Kidney (tissue), 14 donors: ENCODE data around the gene SLC17A9. TPM values are rescaled to one million over a fixed set of nuclear protein-coding genes. Genes with fewer than 3 reads are reported as not detected.
"Not testable (repeated sequence)": the region's sequence is repeated elsewhere in the genome, so short reads cannot be mapped to it uniquely, and the experiment has no call there.

Experiments used
- DNase-seq, 5 donors: peaks; one replicate each; pipeline ENCODE4 v3.0.0-alpha.2; 2013 to 2020
- FAIRE-seq: peaks from 2 replicates; lab custom pipeline; 2012; peaks lifted over from hg19 to GRCh38; lab: Jason Lieb, UNC
- H3K27ac ChIP-seq, 2 donors: one replicate each; pipeline ENCODE4 v1.7.0; 2013; ENCODE audit warnings: low read depth in 2 of 2, low read length in 2 of 2, inconsistent platforms in 1 of 2
- H3K27me3 ChIP-seq: one replicate; pipeline ENCODE4 v1.7.1; 2013; ENCODE audit warnings: low read length, inconsistent platforms; ENCODE audit not compliant: control insufficient read depth, insufficient read depth
- H3K36me3 ChIP-seq, 3 donors: one replicate each; pipeline versions ENCODE4 v1.7.0 to v1.7.1; 2013; ENCODE audit warnings: low read length in 3 of 3, control low read depth in 1 of 3, inconsistent platforms in 1 of 3; ENCODE audit not compliant: insufficient read depth in 3 of 3, control insufficient read depth in 2 of 3
- H3K4me1 ChIP-seq, 3 donors: one replicate each; pipeline versions ENCODE4 v1.7.0 to v1.7.1; 2013; ENCODE audit warnings: low read length in 3 of 3, inconsistent platforms in 1 of 3, low read depth in 1 of 3; ENCODE audit not compliant: control insufficient read depth in 2 of 3, insufficient read depth in 2 of 3
- H3K4me3 ChIP-seq, 3 donors: one replicate each; pipeline versions ENCODE4 v1.7.0 to v1.8.1; 2013; ENCODE audit warnings: low read length in 3 of 3, control low read depth in 1 of 3, inconsistent platforms in 1 of 3
- H3K9ac ChIP-seq, 3 donors: one replicate each; pipeline versions ENCODE4 v1.7.0 to v1.7.1; 2013; ENCODE audit warnings: low read length in 3 of 3, control low read depth in 1 of 3, inconsistent platforms in 1 of 3
- H3K9me3 ChIP-seq, 3 donors: one replicate each; pipeline versions ENCODE4 v1.7.0 to v1.7.1; 2013; ENCODE audit warnings: low read length in 3 of 3, control low read depth in 1 of 3, inconsistent platforms in 1 of 3; ENCODE audit not compliant: control insufficient read depth in 2 of 3, insufficient read depth in 1 of 3
- CTCF ChIP-seq: IDR thresholded peaks from 3 replicates; pipeline ENCODE4 v1.5.1; 2012; ENCODE audit warnings: mild to moderate bottlenecking, moderate library complexity, borderline replicate concordance; ENCODE audit not compliant: insufficient read depth; ENCODE audit errors: extremely low read depth
- intact Hi-C: fragments of 100-400 bp; cut with DNase I; formaldehyde crosslinking; loops from one replicate; pipeline ENCODE4 v1.11.1; 2022
- polyA plus RNA-seq: library from polyadenylated mRNA; stranded (reverse); fragments of 350-450 nt; fragmentation: Illumina TruSeq; extraction: RNeasy Lipid Tissue Mini Kit (QIAGEN cat#74804); gene quantifications from one replicate; pipeline ENCODE4 v1.2.3, GENCODE V29; 2014; ENCODE audit warnings: low read depth, low replicate concordance; ENCODE audit not compliant: insufficient read depth
- total RNA-seq: library from RNA; stranded (reverse); fragmentation: NEBNext Ultra II Directional; extraction: Animal tissue kit (Norgen Biotek cat#: 25700); gene quantifications from one replicate; pipeline ENCODE4 v1.2.1, GENCODE V29; 2021
- donor health status: control.
- donor health status: control.
- donor health status: control.
- donor health status: control.
- donor health status: control.
- donor health status: DM: yes; HTN: yes; CAD: no.
- donor health status: Normal renal cell carcinoma (clear cell type).

The SLC17A9 gene
- total and polyA plus RNA-seq, 2 donors from 2014 or later: 2.0 to 9.5 TPM

DNA sequence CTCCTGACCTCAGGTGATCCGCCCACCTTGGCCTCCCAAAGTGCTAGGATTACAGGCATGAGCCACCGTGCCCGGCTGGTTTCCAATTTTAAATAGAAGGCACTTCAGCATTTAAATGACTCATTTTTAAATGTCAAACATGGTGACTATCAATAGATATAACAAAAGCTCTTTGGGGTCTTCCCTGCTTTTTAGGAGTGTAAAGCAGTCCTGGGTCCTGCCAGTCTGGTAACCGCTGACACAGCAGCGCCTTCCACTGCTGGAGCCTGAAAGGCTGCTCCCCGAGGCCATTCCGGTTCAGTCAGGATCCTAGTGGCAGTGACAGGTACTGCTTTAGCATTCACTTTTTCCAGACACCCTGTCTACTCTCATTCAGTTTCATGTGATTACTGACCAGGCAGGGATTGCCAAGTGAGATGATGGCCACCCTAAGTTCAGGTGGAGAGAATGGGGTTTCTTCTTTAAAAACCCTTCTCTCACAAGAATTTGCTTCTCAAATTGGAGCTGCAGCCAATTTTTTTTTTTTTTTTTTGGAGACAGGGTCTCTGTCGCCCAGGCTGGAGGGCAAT lies 31.3 kb upstream of the SLC17A9 start:
- H3K27me3 ChIP-seq: no peaks in the 10 kb centered on the region
- DNase-seq: peak; percentile 62 to 84 (median 82)
- no peaks in the 10 kb centered on the region for H3K36me3 ChIP-seq
- no peak for FAIRE-seq
- no peaks in the 10 kb centered on the region for H3K9me3 ChIP-seq
- no peak overlapping the region for H3K4me3 ChIP-seq
- peak overlapping the region in 1 of 2 donors; percentile 16 for H3K27ac ChIP-seq
- H3K9ac ChIP-seq: peak overlapping the region in 1 of 3 donors; percentile 8
- peaks cover 4 to 55% (median 53%) of the 10 kb centered on the region in 3 donors for H3K4me1 ChIP-seq
- intact Hi-C loops: no loop called here
- peak; percentile 61 for TF ChIP-seq CTCF

DNA sequence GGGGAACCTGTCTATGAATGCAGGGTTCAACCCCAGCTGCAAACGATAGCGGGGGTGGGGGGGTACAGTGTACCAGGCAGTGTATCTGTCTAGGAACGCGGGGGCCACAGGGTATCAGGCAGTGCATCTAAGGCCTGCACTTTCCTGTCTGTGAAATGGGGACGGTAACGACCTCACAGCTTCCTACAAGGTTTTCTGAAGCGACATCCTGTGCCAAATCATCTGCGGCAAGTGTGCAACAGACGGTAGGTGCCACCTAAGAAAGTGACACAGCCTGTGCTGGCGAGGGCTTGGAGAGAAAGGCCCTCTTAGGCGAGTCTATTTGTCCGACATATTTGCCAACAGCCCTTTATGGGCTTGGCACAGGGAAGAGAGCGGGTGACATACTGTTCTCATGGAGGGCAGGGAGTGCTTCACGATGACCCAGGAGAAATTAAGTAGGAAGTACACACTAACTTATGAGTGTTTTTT lies 30.0 kb upstream of the SLC17A9 start:
- intact Hi-C loops: no loop called here
- TF ChIP-seq CTCF: no peak
- H3K27me3 ChIP-seq: no peaks in the 10 kb centered on the region
- no peaks in the 10 kb centered on the region for H3K36me3 ChIP-seq
- FAIRE-seq (no peak), DNase-seq (no peak)
- no peak overlapping the region for H3K4me3 ChIP-seq
- no peaks in the 10 kb centered on the region for H3K9me3 ChIP-seq
- peaks cover 4 to 52% (median 48%) of the 10 kb centered on the region in 3 donors for H3K4me1 ChIP-seq
- H3K9ac ChIP-seq: no peak overlapping the region
- peak overlapping the region; percentile 5 to 49 for H3K27ac ChIP-seq

GRCh38 chr20:62923059-62923668 lies 29.3 kb upstream of the SLC17A9 start:
- Histone ChIP-seq H3K4me3 (peak overlapping the region in 1 of 3 donors; percentile 87), H3K27ac (peak overlapping the region; percentile 5 to 49), H3K4me1 (peaks cover 4 to 52% (median 50%) of the 10 kb centered on the region in 3 donors)
- H3K27me3 ChIP-seq, H3K9me3 ChIP-seq, intact Hi-C loops, H3K36me3 ChIP-seq, FAIRE-seq, H3K9ac ChIP-seq: not testable (repeated sequence)
- peak in 3 of 5 donors; percentile 24 to 80 (median 62) for DNase-seq

GRCh38 chr20:62923669-62924441 lies 28.7 kb upstream of the SLC17A9 start:
- Histone ChIP-seq H3K27ac (peak overlapping the region; percentile 92 to 94), H3K36me3 (no peaks in the 10 kb centered on the region), H3K9me3 (no peaks in the 10 kb centered on the region), H3K4me3 (peak overlapping the region in 2 of 3 donors; percentile 86 to 87), H3K4me1 (peaks cover 4 to 54% (median 45%) of the 10 kb centered on the region in 3 donors), H3K9ac (peak overlapping the region in 1 of 3 donors; percentile 99), H3K27me3 (no peaks in the 10 kb centered on the region)
- FAIRE-seq (no peak), DNase-seq (no peak)
- intact Hi-C loops: no loop called here
- no peak for TF ChIP-seq CTCF
